GM21447 (cell line): Measurements from ENCODE around the gene GNB1L.
"Not testable (repeated sequence)": the region's sequence is repeated elsewhere in the genome, so short reads cannot be mapped to it uniquely, and the experiment has no call there.

Source experiments
- ATAC-seq: cut with Tn5 transposase; IDR thresholded peaks from one replicate; pipeline ENCODE4 v1.9.1; 2021; ENCODE audit not compliant: unreplicated experiment

GNB1L gene

DNA sequence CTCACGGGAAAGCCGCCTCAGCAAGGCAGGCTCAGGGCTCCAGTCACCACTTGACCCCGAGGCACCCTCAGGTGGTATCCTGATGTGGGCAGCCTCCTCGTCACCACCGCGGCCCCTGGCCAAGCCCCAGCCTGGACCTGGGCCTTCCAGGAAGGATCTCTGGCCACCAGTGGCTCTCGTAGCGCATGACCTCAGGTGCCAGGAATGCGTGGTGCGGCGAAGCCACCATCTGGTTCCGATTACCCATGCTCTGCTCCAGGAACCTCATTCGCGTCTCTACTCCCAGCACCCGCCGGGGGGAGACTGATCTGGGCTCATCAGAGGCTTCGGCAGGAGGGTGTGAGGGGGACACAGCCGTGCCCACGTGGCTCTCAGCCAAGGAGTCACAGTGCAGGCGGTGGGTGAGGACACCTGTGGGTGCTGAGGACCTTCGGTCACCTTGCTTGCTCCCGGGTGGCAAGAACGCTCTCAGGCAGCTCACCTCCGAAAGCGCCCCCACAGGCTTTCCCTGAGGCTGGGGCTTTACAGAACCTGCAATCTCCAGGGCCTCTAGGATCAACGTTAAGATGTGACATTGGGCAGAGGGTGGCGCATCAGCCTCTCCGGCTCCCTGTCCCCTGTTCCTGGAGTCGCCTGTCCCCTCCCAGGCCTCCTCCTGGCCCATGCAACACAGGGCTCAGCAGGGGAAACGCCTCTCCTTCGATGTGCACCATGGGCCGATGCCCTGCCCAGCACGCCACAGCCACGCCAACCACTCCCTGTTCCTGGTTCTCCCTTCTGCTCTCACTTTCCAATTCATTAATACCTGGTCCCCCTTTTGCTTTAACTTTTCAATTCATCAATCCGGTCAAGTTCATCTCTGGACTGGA, 55.1 kb downstream of the GNB1L start:
- ATAC-seq: no peak

DNA sequence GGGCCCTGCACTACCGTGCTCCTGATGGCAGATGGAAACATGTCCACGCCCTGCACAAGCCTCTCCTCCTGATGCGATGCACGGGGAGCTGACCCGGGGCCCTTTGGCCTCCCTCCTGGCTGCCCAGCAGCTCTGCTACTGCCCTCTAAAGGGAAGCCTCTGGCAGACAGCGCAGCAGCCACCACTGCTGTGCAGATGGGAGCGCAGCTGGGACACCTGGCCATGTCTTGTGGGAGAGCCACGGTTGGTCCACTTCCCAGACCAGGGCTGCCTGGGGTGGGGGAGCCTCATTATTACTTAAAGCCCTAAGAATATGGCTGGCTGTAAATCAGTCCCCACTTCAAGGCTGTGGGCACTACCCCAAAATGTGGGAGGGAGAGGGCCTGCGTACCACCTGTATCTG, 55.8 kb downstream of the GNB1L start:
- ATAC-seq: no peak

DNA sequence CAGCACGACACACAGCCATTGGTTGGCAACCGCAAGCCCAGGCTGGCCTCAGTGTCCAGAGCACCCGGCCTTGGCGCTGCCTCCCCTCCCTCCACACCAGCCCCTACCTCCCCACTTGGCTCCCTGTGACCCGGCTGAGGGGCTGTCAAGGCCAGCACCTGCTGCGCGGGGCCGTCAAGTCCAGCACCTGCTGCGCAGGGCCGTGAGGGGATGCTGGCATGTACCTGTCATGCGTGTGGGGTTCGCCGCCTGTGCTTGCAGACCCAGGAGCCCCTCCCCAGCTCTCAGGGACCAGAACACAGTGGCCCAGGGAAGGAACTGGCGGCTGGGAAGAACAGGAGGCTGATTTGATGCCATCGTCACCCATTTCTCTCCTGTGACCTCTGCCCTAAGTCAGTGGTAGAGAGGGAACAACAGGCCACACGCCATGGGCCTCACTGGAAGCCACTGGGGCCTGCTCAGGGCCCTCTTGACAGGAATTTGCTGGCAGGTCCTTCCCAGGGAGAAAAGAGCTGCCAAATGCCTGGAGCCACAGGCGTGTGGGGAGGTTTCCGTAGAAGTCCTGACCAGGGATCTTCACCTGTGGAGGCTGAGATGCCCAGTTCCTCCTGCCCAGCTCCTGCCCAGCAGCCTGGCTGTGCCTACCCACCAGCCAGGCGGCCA, 56.5 kb downstream of the GNB1L start:
- ATAC-seq: no peak

DNA sequence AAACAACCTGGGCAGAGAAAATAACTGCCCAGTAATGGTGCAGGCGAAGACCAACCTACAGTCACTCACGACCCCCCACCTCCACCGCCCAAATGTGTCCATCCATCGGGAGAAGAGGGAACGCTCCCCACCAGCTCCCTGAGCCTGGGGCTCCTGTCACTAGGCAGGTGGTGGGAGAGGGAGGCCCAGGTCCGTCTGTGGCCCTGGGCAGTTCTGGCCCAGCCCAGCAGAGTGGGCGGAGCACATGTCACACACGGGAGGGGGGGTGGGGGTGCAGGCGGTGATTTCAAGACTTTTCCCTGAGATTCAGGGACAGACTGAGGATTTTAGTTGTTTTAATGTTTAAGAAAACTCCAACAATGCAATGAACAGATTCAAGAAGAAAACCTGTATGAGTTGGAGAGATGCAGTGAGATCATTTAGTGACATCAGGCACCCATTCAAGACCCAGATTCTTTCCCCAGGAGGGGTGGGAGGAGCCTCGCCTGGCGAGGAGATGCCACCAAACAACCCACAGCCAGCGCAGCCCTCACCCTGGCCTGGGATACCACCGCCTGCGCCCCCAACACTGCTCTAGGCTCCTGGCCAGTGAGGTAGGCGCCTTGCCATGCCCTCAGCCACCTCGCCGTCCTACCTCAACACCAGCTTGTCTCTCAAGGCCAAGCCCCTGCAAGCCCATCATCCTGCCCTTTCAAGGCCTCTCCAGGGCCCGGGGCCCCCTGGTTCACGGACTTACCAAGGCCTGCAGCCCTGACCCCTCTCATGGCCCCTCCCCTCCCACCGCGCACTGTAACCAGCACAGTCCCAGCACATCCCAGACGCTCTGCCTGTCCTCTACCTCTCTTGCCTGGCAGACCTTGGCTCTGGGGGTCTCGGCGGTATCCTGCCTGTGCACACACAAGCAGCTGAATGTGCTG, 57.3 kb downstream of the GNB1L start:
- ATAC-seq: no peak

DNA sequence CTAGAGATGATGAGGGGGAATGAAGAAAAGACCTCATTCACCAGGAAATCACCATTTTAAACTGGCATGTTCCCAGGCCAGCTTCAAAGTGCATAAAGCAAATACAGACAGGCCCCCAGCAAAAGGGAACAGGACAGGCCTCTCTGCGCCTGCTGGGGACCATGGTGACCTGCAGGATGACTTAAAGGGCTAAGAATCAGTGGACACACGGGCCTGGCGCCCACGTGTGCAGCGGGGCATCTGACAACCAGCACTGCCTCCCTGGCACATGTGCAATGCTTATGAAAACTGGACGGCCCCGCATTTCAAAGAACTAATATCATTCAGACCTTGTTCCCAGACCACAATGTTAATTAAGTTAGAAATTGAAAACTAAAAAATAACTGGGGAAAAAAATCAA, 58.5 kb downstream of the GNB1L start:
- no peak for ATAC-seq

DNA sequence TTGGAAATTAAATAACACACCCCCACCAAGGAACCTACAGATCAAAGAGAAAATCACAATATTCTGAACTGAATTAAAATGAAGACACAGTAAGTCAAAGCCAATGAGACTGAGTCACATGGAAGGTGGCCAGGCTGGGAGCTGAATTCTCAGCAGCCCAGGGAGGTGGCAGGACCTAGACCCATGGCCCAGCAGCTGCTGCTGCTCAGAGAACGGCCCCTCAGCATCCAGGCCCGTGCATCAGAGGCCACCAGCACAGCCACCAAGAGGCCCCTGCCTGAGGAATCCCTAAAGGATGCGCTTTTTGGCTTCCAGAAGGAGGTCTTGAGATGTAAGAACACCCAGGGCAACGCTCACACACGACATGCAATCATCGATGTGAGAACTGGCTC, 59.1 kb downstream of the GNB1L start:
- ATAC-seq: no peak

DNA sequence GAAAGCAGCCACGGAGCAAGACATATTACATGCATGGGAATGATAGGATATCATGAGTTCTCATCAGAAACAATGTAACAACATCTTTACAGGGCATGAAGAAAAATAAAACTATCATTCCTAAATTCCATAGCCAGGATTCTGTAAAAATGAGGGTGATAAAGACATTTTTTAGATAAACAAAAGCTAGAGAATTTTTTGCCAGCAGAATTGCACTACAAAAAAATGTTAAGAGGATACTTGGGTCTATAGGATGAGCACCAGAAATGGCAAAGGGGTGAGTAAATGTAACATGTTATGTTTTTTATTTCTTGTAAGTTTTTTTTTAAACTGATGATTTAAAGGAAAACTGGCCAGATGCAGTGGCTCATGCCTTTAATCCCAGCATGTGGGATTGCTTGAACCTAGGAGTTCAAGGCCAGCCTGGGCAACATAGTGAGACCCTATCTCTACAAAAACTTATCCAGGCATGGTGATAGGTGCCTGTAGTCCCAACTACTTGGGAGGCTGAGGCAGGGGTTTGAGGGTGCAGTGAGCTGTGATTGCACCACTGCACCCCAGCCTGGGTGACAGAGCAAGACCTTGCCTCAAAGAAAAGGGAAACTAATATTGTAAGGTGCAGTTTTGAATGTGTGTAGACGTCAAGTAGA, 60.9 kb downstream of the GNB1L start:
- ATAC-seq: no peak

DNA sequence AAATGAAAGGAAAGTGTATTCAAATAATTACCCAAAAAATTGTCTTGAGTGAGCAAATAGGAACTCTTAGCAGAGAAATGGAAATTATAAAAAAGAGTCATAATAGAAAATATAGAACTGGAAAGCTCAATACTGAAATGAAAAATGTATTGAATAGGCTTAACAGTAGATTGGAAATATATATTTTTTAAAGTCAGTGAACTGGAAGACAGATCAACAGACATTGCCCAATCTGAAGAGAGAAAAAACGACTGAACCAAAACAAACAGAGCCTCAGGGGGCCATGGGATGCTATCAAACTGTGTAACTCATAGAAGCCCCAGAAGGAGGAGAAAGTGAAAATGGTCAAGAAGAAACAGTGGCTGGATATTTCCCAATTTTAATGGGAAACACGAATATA, 61.5 kb downstream of the GNB1L start:
- ATAC-seq: no peak

DNA sequence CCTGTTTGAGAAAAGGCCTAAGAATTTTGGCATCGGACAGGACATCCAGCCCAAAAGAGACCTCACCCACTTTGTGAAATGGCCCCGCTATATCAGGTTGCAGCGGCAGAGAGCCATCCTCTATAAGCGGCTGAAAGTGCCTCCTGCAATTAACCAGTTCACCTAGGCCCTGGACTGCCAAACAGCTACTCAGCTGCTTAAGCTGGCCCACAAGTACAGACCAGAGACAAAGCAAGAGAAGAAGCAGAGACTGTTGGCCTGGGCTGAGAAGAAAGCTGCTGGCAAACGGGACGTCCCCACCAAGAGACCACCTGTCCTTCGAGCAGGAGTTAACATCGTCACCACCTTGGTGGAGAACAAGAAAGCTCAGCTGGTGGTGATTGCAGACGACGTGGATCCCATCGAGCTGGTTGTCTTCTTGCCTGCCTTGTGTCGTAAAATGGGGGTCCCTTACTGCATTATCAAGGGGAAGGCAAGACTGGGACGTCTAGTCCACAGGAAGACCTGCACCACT, 62.2 kb downstream of the GNB1L start:
- ATAC-seq: not testable (repeated sequence)

DNA sequence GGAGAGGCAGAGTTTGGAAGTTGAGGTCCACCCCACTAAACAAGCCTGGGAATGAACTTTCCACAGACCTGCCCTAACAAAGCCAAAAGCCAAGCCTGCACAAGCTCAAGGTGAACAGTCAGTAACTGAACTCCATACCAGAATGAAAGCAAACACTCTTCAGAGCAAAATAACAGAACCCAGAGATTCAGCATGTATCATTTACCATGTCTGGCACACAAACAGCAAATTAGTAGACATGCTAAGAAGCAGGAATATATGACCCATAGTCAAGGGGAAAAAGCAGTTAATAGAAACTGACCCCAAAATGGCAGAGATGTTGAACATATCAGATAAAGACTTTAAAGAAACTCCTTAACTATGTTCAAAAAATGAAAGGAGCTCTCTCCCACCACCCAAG, 62.8 kb downstream of the GNB1L start:
- no peak for ATAC-seq

DNA sequence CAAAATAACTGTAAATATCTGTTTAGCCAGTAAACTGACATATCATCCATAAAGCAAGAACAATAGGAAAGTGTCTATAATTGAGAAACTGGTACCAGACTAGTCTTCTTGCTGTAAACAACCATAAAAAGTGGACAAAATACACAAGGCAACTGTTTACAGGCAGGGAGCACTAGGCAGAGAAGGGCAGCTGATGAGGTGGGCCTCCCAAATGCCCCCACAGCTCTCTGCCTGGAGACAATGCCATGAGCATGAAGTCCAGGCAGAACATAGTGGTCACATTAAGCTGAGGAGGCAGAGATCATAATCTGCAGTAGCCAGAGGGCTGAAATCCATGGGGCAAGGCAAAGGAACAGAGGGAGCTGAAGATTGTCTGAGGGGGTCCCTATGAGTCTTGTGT, 63.4 kb downstream of the GNB1L start:
- ATAC-seq: no peak

DNA sequence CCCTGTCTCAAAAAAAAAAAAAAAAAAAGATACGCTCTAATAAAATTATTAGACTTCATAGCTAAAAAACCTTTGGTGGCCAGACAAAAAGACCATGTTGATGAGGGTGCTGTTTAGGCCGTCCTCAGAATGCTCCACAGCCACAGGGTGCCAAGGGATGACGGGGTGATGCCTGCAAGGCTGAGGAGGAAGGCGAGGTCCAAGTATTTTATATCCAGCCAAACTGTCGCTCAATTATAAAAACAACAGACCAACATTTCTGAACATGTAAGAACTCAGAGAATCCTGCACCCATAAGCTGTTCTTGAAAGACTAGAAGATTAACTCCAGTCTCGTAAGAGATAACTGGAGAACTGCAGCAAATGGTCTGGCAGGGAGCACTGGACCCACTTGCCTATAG, 64.8 kb downstream of the GNB1L start:
- ATAC-seq: no peak

DNA sequence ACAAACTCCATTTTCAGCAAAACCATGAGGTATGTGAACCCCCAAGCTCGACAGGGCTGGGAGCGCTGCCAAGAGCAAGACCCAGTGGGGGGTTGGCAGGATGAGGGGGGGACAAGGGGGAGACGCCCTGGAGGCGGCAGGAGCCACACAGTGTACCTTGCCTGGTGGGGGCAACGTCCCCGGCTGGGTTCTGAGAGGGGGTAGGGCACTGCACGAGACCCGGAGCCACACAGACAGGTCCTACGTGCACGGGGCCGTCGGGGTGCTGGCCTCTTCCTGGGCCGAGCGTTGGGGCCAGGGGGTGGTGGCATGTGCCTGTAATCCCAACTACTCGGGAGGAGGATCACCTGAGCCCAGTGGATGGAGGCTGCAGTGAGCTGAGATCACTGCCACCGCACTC, 65.3 kb downstream of the GNB1L start:
- ATAC-seq: no peak

DNA sequence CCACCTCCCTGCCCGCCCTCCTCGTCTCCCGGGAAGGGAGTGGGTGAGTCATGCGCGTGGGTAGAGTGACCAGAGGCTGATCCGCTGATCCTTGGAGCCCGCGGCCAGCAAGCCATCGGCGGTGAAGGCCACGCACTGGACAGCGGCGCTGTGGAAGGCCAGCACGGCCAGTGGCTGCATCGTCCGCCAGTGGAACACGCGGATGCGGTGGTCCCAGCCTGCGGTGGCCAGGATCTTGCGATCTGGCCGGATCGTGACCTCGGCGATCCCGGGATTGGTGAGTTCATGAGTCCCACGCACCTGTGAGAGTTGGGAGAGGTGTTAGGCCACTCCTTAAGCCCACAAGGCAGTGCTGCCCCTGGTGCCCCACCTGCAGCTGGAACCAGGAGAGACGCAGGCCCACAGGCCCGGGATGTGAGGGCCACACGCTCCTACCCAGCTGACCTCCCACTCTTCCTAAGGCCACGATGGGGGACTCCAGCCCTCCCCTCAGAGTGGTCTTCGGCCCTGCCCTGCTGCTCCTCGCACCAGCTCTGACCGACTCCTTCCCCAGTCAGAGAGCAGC, 65.9 kb downstream of the GNB1L start:
- ATAC-seq: no peak

DNA sequence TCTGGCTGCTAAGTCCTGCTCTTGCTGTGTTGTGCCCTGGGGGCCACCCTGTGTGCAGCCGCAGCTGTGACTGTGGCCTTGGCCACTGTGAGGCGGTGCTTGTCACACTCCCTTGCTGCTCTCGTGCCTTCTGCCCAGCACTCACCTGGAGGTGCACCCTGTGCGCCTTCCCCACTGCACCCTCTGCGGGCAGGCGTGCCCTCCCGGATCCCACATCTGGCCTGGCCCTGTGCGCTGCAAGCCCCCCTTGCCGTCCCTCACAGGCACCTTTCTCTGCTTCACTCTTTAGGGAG, 66.9 kb downstream of the GNB1L start:
- no peak for ATAC-seq

DNA sequence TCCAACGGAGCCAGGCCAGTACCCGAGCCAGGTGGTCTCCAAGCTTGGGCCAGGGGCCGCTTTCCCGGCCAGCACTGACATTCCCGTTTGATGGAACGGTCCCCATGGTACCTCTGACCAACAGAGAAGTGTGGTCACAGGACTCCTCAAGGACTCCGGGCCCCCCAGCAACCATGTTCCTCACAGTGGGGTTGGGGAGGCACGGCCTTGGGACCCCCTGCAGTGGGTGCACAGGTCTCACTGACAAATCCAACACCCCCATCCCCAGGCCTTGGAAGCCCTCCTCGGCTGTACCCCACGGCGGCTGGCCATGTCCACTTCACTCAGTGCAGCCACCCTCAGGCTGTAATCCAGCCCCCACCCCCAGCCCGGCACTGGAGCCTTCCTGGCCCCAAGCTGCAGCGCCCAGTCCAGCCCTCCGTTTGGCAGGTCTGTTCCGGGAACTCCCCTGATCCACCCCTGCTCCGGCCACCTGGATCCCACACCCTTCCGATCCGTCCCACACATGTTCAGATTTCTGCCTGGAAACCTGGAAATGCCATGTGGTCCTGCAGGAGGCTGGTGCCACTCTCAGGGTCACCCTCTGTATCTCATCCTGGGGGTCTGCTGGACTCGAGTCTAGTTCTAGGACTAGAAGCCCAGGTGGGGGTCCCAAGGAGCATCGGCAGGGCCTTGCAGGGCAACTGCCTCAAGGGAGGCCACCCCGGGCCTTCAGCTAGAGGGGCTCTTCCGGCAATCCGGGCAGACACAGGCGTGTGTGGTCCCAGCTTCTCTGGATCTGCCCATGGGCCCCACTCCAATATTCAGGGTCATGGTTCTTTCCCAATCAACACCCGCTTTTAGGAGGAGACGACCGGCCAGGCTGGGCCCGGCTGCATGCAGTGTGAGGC, 67.5 kb downstream of the GNB1L start:
- ATAC-seq: no peak

DNA sequence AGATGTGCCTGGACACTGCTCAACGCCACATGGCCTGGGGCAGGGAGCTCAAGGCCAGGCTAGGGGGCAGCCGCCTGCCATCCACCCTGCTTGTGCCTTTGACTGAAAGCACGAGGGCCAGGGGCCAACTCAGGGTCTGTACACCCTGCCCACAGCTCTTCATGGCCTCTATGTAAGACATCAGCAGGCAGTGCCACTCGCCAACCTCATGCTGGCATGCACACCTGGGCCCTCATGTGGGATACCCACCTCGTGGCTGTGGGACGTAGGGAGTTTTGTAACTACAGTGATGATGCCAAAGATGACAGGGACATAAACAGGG, 68.4 kb downstream of the GNB1L start:
- no peak for ATAC-seq

DNA sequence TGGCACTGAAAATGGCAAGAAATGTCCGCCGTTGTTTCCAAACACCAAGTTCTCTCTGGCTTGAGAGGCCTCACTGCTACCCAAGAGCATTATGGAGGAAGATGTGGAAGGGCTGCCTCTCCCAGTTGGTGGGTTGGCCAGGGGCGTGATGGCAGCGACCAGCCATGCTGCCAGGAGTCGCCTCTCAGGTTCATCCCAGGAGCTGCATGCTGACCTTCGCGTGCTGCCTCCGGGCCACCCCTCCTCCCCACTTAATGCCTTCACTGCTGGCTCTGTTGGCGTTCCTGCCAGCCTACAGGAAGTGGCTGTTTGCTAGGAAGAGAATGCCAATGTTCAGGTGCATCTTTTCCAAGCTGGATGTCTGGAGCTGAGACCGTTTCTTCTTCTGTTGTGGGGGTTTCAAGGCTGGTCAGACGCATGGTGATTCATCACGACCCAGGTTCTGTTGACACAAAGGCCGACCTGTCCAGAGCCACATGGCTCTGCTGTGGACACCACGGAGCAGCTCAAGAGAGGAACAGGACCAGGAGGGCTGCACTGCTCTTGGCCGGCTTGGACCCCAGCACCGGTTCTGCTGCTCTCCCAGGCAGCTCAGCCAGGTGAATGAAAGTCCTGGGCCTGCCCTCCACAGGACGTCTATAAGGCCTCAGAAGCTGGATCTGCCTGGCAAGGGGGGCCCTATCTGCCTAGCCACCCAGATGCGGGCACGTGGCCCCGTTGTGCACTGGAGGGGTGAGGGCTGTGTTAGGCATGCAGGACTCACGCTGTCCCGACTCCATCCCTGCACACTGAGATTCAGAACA, 69.0 kb downstream of the GNB1L start:
- ATAC-seq: no peak
